ENCODE measurements around the gene ITPR1.

ITPR1 gene

GRCh38 chr3:4564928-4565586, 71.9 kb downstream of the ITPR1 start:
- DNase-seq (ENCODE audit: extremely low read depth, low read depth), result no peak
- no peak for TF ChIP-seq CTCF (IDR thresholded peaks at IDR 0.05; ENCODE audit: low read depth, low read length)

GRCh38 chr3:4565809-4566501, 72.8 kb downstream of the ITPR1 start:
- DNase-seq (ENCODE audit: extremely low read depth, low read depth), result no peak
- TF ChIP-seq CTCF (IDR thresholded peaks at IDR 0.05; ENCODE audit: low read depth, low read length), result no peak

- TF ChIP-seq CTCF (IDR thresholded peaks at IDR 0.05; ENCODE audit: low read depth, low read length), result no peak
- no peak for DNase-seq (ENCODE audit: extremely low read depth, low read depth)
Observed at GRCh38 chr3:4568841-4569240, 75.7 kb downstream of the ITPR1 start.

GRCh38 chr3:4570840-4571621, 77.9 kb downstream of the ITPR1 start:
- no peak for DNase-seq (ENCODE audit: extremely low read depth, low read depth)

GRCh38 chr3:4571690-4572334, 78.7 kb downstream of the ITPR1 start:
- no peak for DNase-seq (ENCODE audit: extremely low read depth, low read depth)
- no peak; the same call in 1 of the 2 replicates for TF ChIP-seq CTCF (IDR thresholded peaks at IDR 0.05; ENCODE audit: low read depth, low read length)

More at GRCh38 chr3:4570840-4571621, 77.9 kb downstream of the ITPR1 start:
- TF ChIP-seq CTCF (IDR thresholded peaks at IDR 0.05; ENCODE audit: low read depth, low read length), result no peak

- TF ChIP-seq CTCF (IDR thresholded peaks at IDR 0.05; ENCODE audit: low read depth, low read length), result no peak
- DNase-seq (ENCODE audit: extremely low read depth, low read depth), result no peak
Observed at GRCh38 chr3:4573153-4573552, 80.0 kb downstream of the ITPR1 start.
